Ovary (tissue), 9 donors: ENCODE results near the gene CRTAC1. TPM values are rescaled to one million over a fixed set of nuclear protein-coding genes. Genes with fewer than 3 reads are reported as not detected.

Experiments used
- DNase-seq, 5 donors: peaks; one replicate each; pipeline ENCODE4 v3.0.0-alpha.2; 2019 to 2020
- H3K27ac ChIP-seq, 2 donors: fragments of 200-600 bp; one replicate each; pipeline versions ENCODE4 v1.5.1 to v1.8.0; 2019 to 2022
- H3K27me3 ChIP-seq: fragments of 200-600 bp; one replicate; pipeline ENCODE4 v1.8.0; 2022
- H3K36me3 ChIP-seq: fragments of 200-600 bp; sonication (generic); one replicate; pipeline ENCODE4 v1.5.1; 2019
- H3K4me1 ChIP-seq: one replicate; pipeline ENCODE4 v1.8.1; 2013; ENCODE audit warnings: mild to moderate bottlenecking, moderate library complexity; ENCODE audit not compliant: insufficient read depth
- H3K4me3 ChIP-seq: fragments of 200-600 bp; sonication (generic); one replicate; pipeline ENCODE4 v1.5.1; 2017
- H3K9me3 ChIP-seq, 2 donors: fragments of 200-600 bp in 1 of 2; sonication (generic) in 1 of 2; one replicate each; pipeline versions ENCODE4 v1.5.1 to v1.8.1; 2013 to 2019; ENCODE audit warnings: mild to moderate bottlenecking in 1 of 2, moderate library complexity in 1 of 2
- CTCF ChIP-seq, 3 donors: fragments of 450-650 bp in 2 of 3; fragments of 200-600 bp in 1 of 3; IDR thresholded peaks; one replicate each; pipeline versions ENCODE4 v1.5.1 to v1.8.0; 2016 to 2022; ENCODE audit warnings: antibody characterized with exemption in 3 of 3, mild to moderate bottlenecking in 1 of 3
- EP300 ChIP-seq: sonication (generic); formaldehyde crosslinking; IDR thresholded peaks from one replicate; pipeline ENCODE4 v1.6.1; 2017; ENCODE audit warnings: antibody characterized with exemption
- POLR2A ChIP-seq: fragments of 450-650 bp; IDR thresholded peaks from one replicate; pipeline ENCODE4 v1.6.1; 2017; ENCODE audit warnings: antibody characterized with exemption, mild to moderate bottlenecking, moderate library complexity
- WGBS, 3 donors: extraction: QIAGEN DNeasy Blood & Tissue Kit in 1 of 3; methylation state at CpG; one replicate each; pipeline versions ENCODE4 v1.1.5 to v1.1.7; 2013 to 2017; 5-methylcytosine and 5-hydroxymethylcytosine counted together
- intact Hi-C, 4 donors: fragments of 100-400 bp; cut with DNase I; formaldehyde crosslinking; loops; one replicate each; pipeline versions ENCODE4 v1.11.0 to v1.15.1; 2022 to 2023
- polyA plus RNA-seq, 2 donors: library from polyadenylated mRNA; stranded (reverse); fragments of 200-250 nt in 1 of 2; fragments of 350-450 nt in 1 of 2; fragmentation: Illumina TruSeq in 1 of 2; extraction: RNeasy Lipid Tissue Mini Kit (QIAGEN cat#74804) in 1 of 2; gene quantifications; one replicate each; pipeline ENCODE4 v1.2.3, GENCODE V29; 2013 to 2014
- total RNA-seq, 7 donors: library from RNA; depleted of rRNA in 2 of 7; stranded (reverse); fragments of >200 nt in 2 of 7; fragmentation: NEBNext Ultra II Directional in 3 of 7; extraction: Animal tissue kit (Norgen Biotek cat#: 25700) in 3 of 7; gene quantifications; one replicate each; pipeline versions ENCODE4 v1.1.0 to v1.2.4, GENCODE V29; 2016 to 2023
- donor health status: DM: no; HTN: no; CAD: no; lungs with moderate emphysema.
- donor health status: DM: no; HTN: no; CAD: no.
- donor health status: Bipolar disorder and iron deficiency.
- donor health status: DM: yes; HTN: yes; CAD: no.
- donor health status: DM: no; HTN: no; CAD: no.
- donor health status: DM: yes; HTN: yes; CAD: no.

The CRTAC1 gene
- total and polyA plus RNA-seq, 9 donors: 0.13 to 19.5 (median 1.6) TPM

DNA sequence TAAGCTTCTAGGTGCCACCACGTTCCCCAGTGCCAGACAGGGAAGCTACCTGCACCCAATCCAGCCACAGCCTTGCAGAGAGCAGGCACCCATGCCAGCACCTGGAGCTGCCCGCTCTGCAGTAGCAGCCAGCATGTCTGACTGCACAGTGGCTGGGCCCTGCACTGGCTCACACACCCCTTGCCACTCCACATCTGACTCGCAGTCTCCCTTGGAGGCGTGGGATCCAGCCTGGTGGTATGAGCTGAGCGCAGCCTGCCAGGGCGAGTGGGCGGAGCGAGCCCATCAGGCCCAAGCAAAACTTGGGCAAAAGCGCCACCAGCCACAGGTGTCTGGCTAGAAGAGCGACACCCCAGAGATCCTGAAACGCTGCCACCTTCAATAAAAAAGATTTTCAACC lies 30.1 kb downstream of the CRTAC1 start:
- 85 to 87% (median 86%) methylated on average over 11 of the region's 11 CpGs for WGBS, 3 donors
- no peak for TF ChIP-seq POLR2A
- TF ChIP-seq EP300: no peak
- no peak for TF ChIP-seq CTCF (IDR thresholded peaks at IDR 0.05)

DNA sequence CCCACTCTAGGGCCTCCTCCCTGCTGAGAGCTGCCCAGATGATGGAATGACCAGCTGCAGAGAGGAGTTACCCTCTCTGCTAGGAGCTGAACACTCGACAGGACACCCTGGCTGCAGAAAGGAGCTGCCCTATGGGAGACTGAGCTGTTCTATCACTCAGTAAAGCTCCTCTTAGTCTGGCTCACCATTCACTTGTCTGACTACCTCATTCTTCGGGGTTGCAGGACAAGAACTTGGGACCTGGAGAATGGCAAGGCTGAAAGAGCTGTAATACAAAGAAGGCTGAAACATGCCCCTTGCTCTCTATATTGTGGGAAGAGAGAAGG lies 30.5 kb downstream of the CRTAC1 start:
- intact Hi-C loops: no loop called here
- WGBS, 3 donors: 33 to 75% (median 63%) methylated on average over 2 of the region's 2 CpGs
- no peaks in the 10 kb centered on the region for H3K4me1 ChIP-seq
- H3K27me3 ChIP-seq: no peaks in the 10 kb centered on the region
- H3K36me3 ChIP-seq: no peaks in the 10 kb centered on the region
- H3K4me3 ChIP-seq: no peak overlapping the region
- no peak overlapping the region for H3K27ac ChIP-seq
- no peak for DNase-seq
- TF ChIP-seq CTCF (IDR thresholded peaks at IDR 0.05): no peak
- TF ChIP-seq POLR2A: no peak
- no peak for TF ChIP-seq EP300
- H3K9me3 ChIP-seq: peaks cover 0 to 5% of the 10 kb centered on the region in 2 donors

More for the DNA sequence above, 30.1 kb downstream of the CRTAC1 start:
- intact Hi-C loops: no loop called here
- no peak for DNase-seq
- H3K9me3 ChIP-seq: peaks cover 0 to 5% of the 10 kb centered on the region in 2 donors
- no peaks in the 10 kb centered on the region for H3K4me1 ChIP-seq
- H3K27ac ChIP-seq: no peak overlapping the region
- no peak overlapping the region for H3K4me3 ChIP-seq
- no peaks in the 10 kb centered on the region for H3K27me3 ChIP-seq
- H3K36me3 ChIP-seq: no peaks in the 10 kb centered on the region

- intact Hi-C loops: no loop called here
- no peaks in the 10 kb centered on the region for H3K36me3 ChIP-seq
- TF ChIP-seq CTCF (IDR thresholded peaks at IDR 0.05) (no peak), EP300 (no peak), POLR2A (no peak)
- no peaks in the 10 kb centered on the region for H3K4me1 ChIP-seq
- H3K4me3 ChIP-seq: no peak overlapping the region
- DNase-seq: no peak
- no peaks in the 10 kb centered on the region for H3K27me3 ChIP-seq
- peaks cover 0 to 5% of the 10 kb centered on the region in 2 donors for H3K9me3 ChIP-seq
- 65 to 81% (median 74%) methylated on average over 10 of the region's 10 CpGs for WGBS, 3 donors
- no peak overlapping the region for H3K27ac ChIP-seq
Measured at GRCh38 chr10:97999066-97999922, 31.1 kb downstream of the CRTAC1 start.

DNA sequence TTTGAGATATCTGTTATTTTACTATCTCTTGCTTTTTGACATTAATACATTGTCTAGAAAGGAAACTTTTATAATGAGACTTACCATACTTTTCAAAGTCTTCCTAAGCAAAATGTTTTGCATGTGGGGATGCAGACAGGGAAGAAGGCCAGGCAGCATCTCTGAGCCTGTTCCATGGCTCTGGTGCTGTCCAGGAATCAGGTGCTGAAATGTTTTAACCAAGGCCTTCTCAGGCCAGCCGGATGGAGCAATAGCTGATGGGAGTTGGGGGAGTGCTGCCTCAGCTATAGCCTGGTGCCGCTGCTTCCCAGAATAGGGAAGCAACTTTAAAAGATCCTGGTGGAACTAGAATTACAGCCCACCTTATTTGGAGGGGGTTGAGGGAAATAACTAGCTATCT lies 38.5 kb downstream of the CRTAC1 start:
- Histone ChIP-seq H3K27me3 (no peaks in the 10 kb centered on the region), H3K36me3 (no peaks in the 10 kb centered on the region), H3K27ac (no peak overlapping the region), H3K9me3 (no peaks in the 10 kb centered on the region), H3K4me1 (no peaks in the 10 kb centered on the region), H3K4me3 (no peak overlapping the region)
- no peak for DNase-seq
- 16% methylated on average over 2 of the region's 2 CpGs for WGBS, 3 donors
- intact Hi-C loops: no loop called here
- TF ChIP-seq POLR2A: no peak
- no peak for TF ChIP-seq CTCF (IDR thresholded peaks at IDR 0.05)
- no peak for TF ChIP-seq EP300
